ENCODE data around the gene OR8B12.
"Not testable (repeated sequence)": the region's sequence is repeated elsewhere in the genome, so short reads cannot be mapped to it uniquely, and the experiment has no call there.

OR8B12 gene

GRCh38 chr11:124519850-124520549, 23.5 kb downstream of the OR8B12 start:
- no peak for DNase-seq

GRCh38 chr11:124518989-124519451, 24.4 kb downstream of the OR8B12 start:
- no peak for DNase-seq

- no peak for DNase-seq
These were observed 26.1 kb downstream of the OR8B12 start for GRCh38 chr11:124517314-124517713.

- DNase-seq = not testable (repeated sequence)
These were observed 28.8 kb downstream of the OR8B12 start for GRCh38 chr11:124514675-124515074.

DNA sequence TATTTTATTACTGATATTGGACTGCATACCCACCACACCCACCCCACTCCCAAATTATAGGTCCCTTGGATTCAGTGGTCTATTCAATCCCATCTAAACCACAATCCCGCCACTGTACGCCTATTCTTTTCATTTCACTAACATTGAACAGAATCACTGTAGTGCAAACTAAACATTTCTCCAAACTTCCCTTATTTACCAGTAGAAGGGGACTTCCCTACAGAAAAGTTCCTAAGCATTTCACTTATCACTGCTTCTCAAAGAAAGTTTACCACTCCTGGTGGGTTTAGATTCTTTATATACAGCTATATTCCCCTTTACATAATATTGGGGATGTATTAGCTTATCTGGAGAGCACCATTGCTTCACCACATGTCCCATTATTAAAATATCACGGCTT, 29.3 kb downstream of the OR8B12 start:
- DNase-seq = no peak

GRCh38 chr11:124511745-124512144, 31.7 kb downstream of the OR8B12 start:
- no peak for DNase-seq

DNA sequence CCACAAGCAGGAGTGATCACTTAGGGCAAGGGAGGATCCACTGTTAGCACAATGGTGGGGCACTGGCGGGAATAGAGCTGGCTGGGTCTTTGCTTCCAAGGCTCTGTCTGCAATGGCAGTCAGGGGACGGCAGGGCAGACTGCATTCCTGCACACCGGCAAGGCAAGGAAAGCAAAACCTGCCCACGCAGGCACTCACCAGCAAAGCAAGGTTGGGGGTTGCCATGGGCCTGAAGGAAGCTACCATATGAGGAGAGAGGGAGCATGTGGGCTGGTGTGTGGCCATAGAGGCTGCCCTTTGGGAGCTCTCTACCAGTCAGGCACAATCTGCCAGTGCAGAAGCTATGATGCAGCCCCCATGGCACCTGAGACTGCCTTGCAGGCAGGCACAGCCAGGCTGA, 33.2 kb downstream of the OR8B12 start:
- no peak for DNase-seq

DNA sequence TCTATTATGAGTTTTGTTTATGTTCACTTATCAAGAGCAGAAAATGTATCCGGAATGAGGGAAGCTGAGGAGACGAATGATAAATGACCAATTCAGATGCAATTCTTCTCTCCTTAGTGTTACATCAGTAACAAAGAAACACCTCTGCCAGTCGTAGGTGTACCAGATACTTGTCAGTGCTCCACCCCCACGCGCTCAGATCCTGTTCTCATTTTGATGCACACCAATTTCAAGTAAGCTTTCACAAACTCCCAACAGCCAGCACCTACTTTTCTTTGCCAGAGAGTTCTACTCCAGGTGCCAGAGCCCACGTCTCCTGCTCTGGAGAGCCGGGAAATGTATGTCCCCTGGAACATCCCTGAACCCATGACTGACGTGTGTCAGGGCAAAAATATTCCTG, 43.7 kb downstream of the OR8B12 start:
- DNase-seq = no peak

DNA sequence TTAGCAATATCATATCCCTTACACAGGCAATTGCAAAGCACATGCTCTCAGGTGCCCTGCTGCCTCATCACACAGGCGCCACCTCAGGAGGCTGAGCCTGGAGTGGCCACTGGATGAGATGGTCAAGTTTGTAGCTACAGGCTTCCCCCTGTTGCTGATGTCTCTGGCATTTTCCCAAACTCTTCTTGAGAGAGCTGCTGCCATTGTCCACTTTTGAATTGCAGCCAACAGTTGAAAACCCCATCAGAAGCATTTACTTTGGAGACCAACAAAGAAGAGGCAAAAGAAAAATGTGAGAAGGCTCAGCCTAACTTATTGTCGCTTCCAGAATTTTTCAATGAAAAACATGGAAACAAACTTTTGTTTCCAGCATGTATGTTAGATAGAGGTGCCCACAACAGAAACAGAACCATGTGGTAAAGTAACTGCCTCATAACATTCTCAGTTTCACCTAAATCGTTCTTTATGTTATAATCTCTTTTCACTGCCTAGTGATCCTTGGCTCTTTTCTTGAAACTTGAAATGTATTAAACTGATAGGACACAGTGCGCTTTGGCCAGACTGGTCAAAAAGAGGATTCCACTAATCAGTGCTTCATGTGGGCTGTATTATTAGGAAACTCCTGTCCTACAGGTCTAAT, 50.3 kb downstream of the OR8B12 start:
- DNase-seq = no peak

Measured in NCI-H748 treated with DMSO at 0.1 percent for 48 hours (cell line).